Measurements from ENCODE around the gene ZNRF3. TPM values are rescaled to one million over a fixed set of nuclear protein-coding genes. Genes with fewer than 3 reads are reported as not detected.

Gene ZNRF3
- total RNA-seq (2013), result 0.17 TPM
- polyA plus RNA-seq, result under 1 TPM in 1 of 3 donors, not detected in 2; 0.13 TPM
- polyA minus RNA-seq, result 0.28 and 0.32 TPM in 2 replicates
- total RNA-seq, result 0.25 to 3.2 (median 1.5) reads per million in 11 experiments

- Mint-ChIP-seq H3K4me1 (peaks cover 14% of the 10 kb centered on the region), H3K27ac (peak within 1 kb of the TSS in 5 of 7 donors; percentile 16 to 77 (median 45)), H3K36me3 (peaks cover 4 to 9% of the 10 kb centered on the region in 2 donors), H3K27me3 (ENCODE audit: low read depth in 3 of 3) (peaks cover 24 to 41% (median 27%) of the 10 kb centered on the region in 3 donors), H3K9me3 (peaks cover 0 to 4% (median 3%) of the 10 kb centered on the region in 7 donors), H3K4me3 (peak within 1 kb of the TSS; percentile 87 to 93)
- WGBS (ENCODE audit: insufficient coverage), result under 1% methylated on average over 50 of the region's 85 CpGs
- Histone ChIP-seq H2AFZ (ENCODE audit: insufficient read depth, low read depth, low read length, poor library complexity, severe bottlenecking) (peak within 1 kb of the TSS; percentile 100), H3K36me3 (replicated peaks in 1 of 2; ENCODE audit: control insufficient read depth in 1 of 2, insufficient read depth in 2 of 2, low read length in 2 of 2) (no peaks in the 10 kb centered on the region), H3K4me2 (replicated peaks; ENCODE audit: extremely low read depth, low read length, poor library complexity, severe bottlenecking) (peak within 1 kb of the TSS; percentile 98), H3K9ac (ENCODE audit: insufficient read depth, low read length, poor library complexity, severe bottlenecking) (peak within 1 kb of the TSS; percentile 51), H3K9me3 (replicated peaks in 1 of 2; ENCODE audit: control insufficient read depth in 1 of 2, insufficient read depth in 1 of 2, low read length in 2 of 2) (peaks cover 0 to 5% of the 10 kb centered on the region in 2 donors), H4K20me1 (ENCODE audit: insufficient read depth, low read length) (no peaks in the 10 kb centered on the region), H3K4me3 (replicated peaks in 1 of 3; ENCODE audit: low read depth in 2 of 3, low read length in 3 of 3) (peak within 1 kb of the TSS; percentile 60 to 93 (median 72)), H3K27ac (ENCODE audit: low read depth in 1 of 2, low read length in 2 of 2) (no peak within 1 kb of the TSS), H3K27me3 (ENCODE audit: control insufficient read depth in 2 of 2, insufficient read depth in 2 of 2, low read length in 2 of 2) (peaks cover 16 to 22% of the 10 kb centered on the region in 2 donors), H3K4me1 (ENCODE audit: control insufficient read depth in 1 of 2, insufficient read depth in 2 of 2, low read length in 2 of 2) (peaks cover 12 to 17% of the 10 kb centered on the region in 2 donors), H3K79me2 (ENCODE audit: insufficient read depth, low read length) (no peaks in the 10 kb centered on the region)
- TF ChIP-seq, protein P1, sequence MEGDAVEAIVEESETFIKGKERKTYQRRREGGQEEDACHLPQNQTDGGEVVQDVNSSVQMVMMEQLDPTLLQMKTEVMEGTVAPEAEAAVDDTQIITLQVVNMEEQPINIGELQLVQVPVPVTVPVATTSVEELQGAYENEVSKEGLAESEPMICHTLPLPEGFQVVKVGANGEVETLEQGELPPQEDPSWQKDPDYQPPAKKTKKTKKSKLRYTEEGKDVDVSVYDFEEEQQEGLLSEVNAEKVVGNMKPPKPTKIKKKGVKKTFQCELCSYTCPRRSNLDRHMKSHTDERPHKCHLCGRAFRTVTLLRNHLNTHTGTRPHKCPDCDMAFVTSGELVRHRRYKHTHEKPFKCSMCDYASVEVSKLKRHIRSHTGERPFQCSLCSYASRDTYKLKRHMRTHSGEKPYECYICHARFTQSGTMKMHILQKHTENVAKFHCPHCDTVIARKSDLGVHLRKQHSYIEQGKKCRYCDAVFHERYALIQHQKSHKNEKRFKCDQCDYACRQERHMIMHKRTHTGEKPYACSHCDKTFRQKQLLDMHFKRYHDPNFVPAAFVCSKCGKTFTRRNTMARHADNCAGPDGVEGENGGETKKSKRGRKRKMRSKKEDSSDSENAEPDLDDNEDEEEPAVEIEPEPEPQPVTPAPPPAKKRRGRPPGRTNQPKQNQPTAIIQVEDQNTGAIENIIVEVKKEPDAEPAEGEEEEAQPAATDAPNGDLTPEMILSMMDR (IDR thresholded peaks at IDR 0.05), result no peak
- intact Hi-C loops (cut with micrococcal nuclease), result loop anchor here (5.0 to 10.0 kb wide), 3 partner anchors 88 to 192 kb away; partner anchors contain the start of genes CHEK2 (in 1 of the 2), HSCB (in 1 of the 2) and KREMEN1 (in 1 of the 2)
- peak; percentile 88 to 94 (median 91) for DNase-seq
These were observed at the start of gene ZNRF3 for GRCh38 chr22:28882878-28883656. Gene ZNRF3 (plus strand): TSS chr22:28883572. CDS start chr22:28883767, 195 bp downstream.

DNA sequence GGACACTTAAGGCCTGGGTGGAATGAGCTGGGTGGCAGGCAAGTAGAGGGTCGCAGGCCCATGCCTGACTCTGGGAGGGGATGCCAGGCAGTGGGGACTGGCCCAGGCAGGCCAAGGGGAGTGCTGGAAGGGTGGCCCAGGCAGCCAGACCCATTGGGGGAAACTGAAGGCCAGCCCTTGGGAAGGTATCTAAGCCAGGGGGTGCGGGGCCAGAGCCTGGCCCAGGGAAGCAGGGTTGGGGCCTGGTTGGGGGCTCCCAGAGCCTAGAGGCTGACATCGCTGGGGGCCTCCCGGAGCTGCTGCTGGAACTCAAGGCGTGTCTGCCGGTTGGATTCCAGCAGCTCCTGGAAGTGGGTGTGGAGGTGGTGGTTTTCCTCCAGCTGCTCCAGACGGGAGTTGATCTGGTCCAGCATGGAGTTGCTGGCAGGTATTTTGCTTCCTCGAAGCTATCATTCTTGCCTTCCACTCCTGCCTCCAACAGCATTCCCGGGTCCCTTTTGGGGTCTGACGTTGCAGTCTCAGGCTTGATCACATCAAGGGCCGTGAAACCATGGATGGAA is 47.7 kb upstream of the ZNRF3 start:
- Histone ChIP-seq H3K79me2 (ENCODE audit: insufficient read depth, low read length) (no peaks in the 10 kb centered on the region), H3K36me3 (replicated peaks in 1 of 2; ENCODE audit: control insufficient read depth in 1 of 2, insufficient read depth in 2 of 2, low read length in 2 of 2) (no peaks in the 10 kb centered on the region), H3K27ac (ENCODE audit: low read depth in 1 of 2, low read length in 2 of 2) (no peak overlapping the region), H3K4me1 (ENCODE audit: control insufficient read depth in 1 of 2, insufficient read depth in 2 of 2, low read length in 2 of 2) (no peaks in the 10 kb centered on the region), H3K9me3 (replicated peaks in 1 of 2; ENCODE audit: control insufficient read depth in 1 of 2, insufficient read depth in 1 of 2, low read length in 2 of 2) (no peaks in the 10 kb centered on the region), H4K20me1 (ENCODE audit: insufficient read depth, low read length) (no peaks in the 10 kb centered on the region), H3K4me3 (replicated peaks in 1 of 3; ENCODE audit: low read depth in 2 of 3, low read length in 3 of 3) (no peak overlapping the region), H3K9ac (ENCODE audit: insufficient read depth, low read length, poor library complexity, severe bottlenecking) (no peak overlapping the region), H3K27me3 (ENCODE audit: control insufficient read depth in 2 of 2, insufficient read depth in 2 of 2, low read length in 2 of 2) (no peaks in the 10 kb centered on the region), H2AFZ (ENCODE audit: insufficient read depth, low read depth, low read length, poor library complexity, severe bottlenecking) (no peak overlapping the region), H3K4me2 (replicated peaks; ENCODE audit: extremely low read depth, low read length, poor library complexity, severe bottlenecking) (no peak overlapping the region)
- H3K4me3 Mint-ChIP-seq, result no peak overlapping the region
- DNase-seq, result no peak
- peaks cover 0 to 5% of the 10 kb centered on the region in 2 donors for H3K36me3 Mint-ChIP-seq
- peaks cover 0 to 3% (median 2%) of the 10 kb centered on the region in 3 donors for H3K27me3 Mint-ChIP-seq (ENCODE audit: low read depth in 3 of 3)
- H3K4me1 Mint-ChIP-seq, result peaks cover 15% of the 10 kb centered on the region
- no peak overlapping the region for H3K27ac Mint-ChIP-seq
- TF ChIP-seq, protein P1 (IDR thresholded peaks at IDR 0.05), result no peak
- 97% methylated on average over 10 of the region's 11 CpGs for WGBS (ENCODE audit: insufficient coverage)
- intact Hi-C loops (cut with micrococcal nuclease), result no loop called here
- H3K9me3 Mint-ChIP-seq, result peaks cover 0 to 2% (median 0%) of the 10 kb centered on the region in 7 donors
